CD4-positive, alpha-beta T cell treated with Interleukin-2 at 100 ng/mL for 4 hours (primary cell): ENCODE measurements around the gene ARAP3.

ENCODE experiments used
- DNase-seq: peaks from one replicate; pipeline ENCODE4 v3.0.0-alpha.2; 2020; ENCODE audit warnings: low spot score

The ARAP3 gene

DNA sequence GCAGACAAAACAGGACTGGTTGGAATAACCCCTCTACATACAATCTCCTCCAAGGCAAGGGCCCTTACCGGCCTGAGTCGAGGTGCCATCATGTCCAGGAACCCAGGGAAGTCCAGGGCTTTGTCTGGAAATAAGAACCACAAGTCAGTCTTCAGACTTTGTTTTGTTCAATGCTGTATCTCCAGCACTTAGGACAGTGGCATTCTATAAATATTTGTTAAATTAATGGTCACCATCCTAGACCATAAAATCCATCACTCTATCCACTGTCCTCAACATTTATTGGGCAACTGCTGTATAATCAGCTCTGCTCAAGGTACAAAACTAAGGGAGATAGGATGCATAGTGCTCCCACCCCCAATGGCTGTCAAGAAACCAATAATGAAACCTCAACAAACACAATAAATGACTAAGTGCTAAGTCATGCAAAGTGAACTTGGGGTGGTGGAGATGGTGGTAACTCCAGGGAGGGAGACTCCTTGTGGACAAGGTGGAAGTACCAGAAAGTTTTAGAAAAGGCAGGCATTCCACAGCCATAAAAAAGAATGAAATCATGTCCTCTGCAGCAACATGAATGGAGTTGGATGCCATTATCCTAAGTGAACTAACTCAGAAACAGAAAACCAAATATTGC, 40.3 kb downstream of the ARAP3 start:
- DNase-seq = peak; percentile 18

DNA sequence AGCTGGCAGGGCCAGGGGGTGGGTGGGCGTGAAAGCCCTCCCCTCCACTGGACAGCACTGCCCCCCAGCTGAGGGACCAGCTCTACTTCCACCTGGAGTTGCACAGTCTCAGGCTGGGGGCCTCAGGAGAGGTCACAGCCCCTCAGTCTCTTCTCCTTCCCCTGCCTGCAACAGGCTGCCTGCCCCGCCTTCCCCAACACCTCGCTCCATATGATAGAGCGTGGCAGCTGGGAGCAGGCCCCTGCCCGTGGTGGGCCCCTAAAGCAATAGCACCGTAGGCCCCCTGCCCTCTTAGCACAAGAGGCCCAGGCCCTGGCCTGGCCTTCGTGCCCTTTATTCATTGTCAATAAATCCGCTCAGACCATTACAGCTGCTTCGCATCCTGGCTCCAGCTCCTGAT, 41.3 kb downstream of the ARAP3 start:
- no peak for DNase-seq

DNA sequence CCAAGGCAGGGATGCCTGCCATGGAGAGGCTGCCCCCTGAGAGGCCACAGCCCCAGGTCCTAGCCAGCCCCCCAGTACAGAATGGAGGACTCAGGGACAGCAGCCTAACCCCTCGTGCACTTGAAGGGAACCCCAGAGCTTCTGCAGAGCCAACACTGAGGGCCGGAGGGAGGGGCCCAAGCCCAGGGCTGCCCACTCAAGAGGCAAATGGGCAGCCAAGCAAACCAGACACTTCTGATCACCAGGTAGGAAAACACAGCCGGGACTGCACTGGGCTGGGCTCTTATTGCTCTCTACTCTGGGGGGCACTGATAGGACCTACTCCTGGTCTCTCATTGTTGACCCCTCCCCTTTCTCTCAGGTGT, 42.0 kb downstream of the ARAP3 start:
- no peak for DNase-seq

DNA sequence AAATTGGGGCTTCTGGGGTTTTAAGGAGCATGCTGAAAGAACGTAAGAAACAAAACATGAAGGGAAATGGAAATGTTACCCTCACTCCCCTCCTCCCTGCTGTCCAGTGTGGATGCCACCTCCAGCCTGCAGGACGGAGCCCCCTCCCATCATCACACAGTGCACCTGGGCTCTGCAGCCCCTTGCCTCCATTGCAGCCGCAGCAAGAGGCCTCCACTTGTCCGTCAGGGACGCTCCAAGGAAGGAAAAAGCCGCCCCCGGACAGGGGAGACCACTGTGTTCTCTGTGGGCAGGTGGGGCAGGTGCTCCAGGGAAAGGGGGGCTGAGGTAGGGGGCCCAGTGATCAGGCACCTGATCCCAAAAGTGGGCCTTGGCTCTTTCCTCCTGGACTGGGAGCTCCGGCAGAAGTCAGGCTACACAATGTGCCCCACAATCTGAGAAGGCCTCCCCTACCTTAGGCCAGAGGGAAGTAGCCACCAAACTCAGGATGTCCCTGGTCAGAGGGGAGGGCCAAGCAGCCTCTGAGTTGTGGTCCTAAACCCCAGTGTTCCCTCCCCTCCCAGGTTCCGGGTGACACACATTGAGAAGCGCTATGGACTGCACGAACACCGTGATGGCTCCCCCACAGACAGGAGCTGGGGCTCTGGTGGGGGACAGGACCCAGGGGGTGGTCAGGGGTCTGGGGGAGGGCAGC, 42.5 kb downstream of the ARAP3 start:
- DNase-seq = no peak

DNA sequence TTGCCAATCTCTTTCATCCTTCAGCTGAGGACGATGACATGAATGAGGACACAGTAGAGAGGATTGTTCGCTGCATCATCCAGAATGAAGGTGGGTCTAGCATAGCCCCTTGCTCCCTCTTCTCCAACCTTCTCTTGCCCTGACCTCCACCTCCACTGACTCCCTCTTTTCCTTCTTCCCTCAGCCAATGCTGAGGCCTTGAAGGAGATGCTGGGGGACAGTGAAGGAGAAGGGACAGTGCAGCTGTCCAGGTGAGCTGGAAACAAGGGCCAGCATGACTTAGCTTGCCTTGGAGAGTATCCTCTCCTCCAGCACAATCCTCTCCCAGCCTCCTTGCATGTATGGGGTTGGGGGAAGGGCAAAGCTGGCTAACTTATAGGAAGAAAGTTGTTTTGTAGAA, 43.3 kb downstream of the ARAP3 start:
- no peak for DNase-seq

DNA sequence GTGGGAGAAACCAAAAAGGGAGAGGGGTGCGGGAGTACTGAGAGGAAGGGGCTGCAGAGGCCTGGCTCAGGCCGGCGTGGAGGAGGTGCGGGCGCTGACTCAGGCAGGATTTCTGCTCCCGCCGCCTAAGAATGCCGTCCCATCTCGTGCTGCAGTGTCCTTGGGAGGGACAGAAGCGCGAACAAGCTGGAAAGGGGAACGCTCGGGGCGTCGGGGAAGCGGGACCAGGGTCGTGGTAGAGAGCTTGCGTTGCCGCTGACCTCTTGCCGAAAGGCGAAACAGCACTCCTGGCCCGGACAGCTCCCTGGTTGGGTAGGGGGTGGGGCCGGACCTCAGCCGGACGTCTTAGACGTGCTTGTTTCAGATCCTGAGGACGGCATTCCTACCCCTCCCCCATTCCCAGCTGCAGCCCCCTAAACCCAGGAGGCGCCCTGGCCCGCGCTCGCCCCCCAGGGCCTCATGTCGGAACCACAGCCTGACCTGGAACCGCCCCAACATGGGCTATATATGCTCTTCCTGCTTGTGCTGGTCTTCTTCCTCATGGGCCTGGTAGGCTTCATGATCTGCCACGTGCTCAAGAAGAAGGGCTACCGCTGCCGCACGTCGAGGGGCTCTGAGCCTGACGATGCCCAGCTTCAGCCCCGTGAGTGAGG, 44.1 kb downstream of the ARAP3 start:
- DNase-seq = peak; percentile 59

DNA sequence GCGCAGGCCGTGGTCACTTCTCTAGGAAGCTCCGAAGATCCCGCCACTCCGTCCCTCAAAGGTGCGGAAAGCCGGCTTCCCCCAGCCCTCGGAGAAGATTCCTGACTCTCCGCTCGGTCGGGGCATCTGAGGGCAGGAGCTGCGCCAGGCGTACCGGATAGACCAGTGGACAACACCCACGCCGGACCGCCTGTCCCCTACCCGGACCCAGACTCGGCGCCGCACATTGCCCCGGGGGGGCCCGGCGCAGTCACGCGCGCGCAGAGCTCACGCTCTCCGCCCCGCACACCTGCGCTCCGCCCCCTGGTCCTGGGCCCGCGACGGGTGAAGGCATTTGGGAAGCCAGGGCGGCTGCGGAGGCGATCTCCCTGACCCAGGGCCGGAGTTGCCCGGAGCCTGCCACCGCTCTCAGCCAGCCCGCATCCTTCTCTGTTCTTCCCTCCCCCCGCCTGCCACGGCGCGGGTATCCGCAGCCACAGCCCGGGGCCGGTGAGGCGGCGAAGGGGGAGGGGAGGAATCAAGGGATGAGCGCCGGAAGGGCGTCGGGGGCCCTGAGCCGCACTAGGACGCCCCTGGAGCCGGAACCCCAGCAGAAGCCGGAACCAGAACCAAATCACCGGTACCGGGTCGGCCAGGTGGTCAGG, 44.8 kb downstream of the ARAP3 start:
- peak; percentile 38 for DNase-seq

DNA sequence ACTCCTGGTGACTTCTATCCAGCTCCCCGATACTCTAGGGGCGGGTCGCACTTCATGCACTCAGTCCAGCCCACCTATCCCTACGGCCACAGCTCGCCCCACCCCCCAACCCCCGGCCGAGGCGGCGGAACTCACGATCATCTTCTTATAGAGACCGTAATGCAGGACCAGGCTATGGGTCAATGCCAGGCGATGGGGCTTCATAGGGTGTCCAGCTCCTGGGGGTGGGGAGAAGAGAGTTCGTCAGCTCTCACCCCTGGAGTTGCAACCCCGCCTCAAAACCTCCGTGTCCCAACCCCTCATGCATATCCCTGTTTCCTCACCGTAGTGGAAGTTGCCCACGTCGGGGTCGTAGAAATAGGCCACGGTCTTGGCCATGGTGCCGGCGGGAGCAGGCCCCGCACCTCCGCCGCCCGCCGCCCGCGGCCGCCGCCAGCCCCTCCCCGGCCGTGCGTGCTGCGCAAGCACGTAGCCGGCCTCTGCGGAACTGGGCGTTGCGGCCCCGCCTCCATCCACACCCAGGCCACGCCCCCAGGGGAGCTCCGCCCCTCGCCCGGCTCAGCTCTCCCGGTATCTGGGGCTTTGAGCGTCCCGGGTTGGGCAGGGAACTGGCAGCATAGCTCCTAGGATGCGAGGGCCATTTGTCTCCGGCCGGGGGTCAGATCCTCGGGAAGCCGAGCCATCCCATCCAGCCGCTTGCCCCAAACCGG, 45.5 kb downstream of the ARAP3 start, which contains the start of the genes HDAC3 and RELL2:
Gene HDAC3, minus strand, starts transcription at position 437 of the 710 bp plus-strand sequence. Its CDS starts 59 bp downstream, at position 378.
Gene RELL2, plus strand, starts transcription at position 585 of the 710 bp plus-strand sequence. CDS start 1,229 bp downstream, outside the sequence.
- DNase-seq = peak; percentile 92

DNA sequence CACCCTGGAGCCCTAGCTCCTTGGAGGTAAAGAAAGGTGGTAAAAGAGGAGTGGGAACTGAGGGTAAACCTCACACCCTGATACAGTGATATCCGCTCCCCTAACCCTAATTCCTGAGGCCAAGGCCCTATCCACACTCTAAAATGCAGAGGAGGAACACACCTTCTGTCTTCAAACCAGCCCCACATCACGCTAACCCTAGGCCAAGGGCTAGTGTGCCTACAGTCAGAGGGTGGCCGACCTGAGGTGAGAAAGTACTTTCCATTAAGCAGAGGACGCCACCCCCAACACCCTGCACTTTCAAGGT, 46.0 kb downstream of the ARAP3 start:
- DNase-seq = no peak

DNA sequence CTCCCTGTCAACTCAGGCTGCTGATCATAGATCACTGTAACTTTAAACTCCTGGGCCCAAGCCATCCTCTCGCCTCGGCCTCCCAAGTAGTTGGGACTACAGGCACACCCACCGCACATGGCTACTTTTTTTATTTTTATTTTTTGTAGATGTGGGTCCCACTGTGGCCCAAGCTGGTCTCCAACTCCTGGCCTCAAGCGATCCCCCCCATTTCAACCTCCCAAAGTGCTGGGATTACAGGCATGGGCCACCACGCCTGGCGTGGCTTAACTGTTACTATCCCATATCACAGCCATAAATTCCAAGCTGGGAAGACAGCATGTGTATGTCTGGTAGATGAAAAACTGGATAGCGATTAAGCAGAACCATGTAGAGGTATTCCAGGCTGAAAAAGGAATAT, 46.4 kb downstream of the ARAP3 start:
- DNase-seq = no peak

DNA sequence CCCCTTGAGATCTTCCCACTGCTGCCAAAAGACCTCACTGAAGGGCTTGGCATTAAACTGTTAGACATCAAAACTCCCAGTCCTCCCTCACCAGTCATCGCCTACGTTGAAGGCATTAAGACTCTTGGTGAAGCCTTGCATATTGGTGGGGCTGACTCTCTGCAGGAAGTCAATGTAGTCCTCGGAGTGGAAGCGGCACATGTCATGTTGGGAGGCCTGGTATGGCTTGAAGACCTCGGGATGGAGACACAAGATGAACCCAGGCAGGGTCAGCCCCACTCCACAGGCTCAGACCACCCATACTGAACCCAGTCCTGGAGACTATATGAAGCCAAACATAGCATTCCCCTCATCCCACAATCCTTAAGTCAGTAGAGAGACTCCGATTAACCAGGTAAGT, 47.3 kb downstream of the ARAP3 start:
- no peak for DNase-seq

DNA sequence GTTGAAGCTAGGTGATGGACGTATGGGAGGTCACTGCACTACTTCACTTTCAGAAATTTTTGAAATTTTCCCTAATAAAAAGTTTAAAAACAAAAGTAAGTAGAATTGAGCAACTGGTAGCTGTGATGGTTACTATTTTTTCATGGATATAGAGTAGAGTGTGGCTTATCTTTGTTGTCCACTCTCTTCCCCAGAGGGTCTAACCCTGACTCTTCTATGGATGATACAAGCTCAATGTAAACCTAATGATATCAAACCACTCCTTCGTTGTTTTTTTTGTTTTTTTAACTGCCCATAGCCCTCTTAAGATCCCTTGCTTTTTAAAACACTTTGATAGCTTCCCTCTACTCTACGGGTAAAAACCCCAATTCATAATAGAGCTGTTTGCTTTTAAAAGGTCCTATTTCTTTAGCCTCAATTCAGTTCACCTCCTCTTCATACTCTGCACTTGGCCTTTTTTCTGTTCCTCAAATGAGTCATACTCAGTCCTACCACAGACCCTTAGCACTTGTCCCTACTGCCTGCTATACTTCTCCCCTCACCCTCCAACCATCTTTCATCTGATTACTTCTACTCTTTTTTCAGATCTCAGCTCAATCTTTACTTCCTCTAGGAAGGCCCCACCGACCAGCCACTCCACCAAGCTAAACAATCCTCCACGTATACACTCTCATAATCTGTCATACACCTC, 48.0 kb downstream of the ARAP3 start:
- DNase-seq = no peak

DNA sequence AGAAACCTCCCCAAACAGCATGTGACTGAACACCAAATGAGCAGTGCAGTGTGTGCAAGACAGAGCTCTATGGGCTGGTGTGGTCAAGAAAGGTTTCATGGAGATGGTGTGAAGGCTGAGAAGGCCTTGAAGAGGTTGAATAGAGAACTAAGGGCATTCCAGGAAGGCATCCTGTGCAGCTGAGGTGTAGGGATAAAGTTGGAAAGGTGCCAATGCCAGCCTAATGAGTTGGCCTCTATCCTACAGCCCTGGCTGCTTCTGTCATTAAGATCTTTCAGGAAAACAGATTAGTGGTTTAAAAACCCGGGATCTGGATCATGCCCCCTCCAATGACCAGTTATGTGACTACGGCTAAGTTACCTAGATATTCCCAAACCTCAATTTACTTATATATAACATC, 49.4 kb downstream of the ARAP3 start:
- DNase-seq = no peak

DNA sequence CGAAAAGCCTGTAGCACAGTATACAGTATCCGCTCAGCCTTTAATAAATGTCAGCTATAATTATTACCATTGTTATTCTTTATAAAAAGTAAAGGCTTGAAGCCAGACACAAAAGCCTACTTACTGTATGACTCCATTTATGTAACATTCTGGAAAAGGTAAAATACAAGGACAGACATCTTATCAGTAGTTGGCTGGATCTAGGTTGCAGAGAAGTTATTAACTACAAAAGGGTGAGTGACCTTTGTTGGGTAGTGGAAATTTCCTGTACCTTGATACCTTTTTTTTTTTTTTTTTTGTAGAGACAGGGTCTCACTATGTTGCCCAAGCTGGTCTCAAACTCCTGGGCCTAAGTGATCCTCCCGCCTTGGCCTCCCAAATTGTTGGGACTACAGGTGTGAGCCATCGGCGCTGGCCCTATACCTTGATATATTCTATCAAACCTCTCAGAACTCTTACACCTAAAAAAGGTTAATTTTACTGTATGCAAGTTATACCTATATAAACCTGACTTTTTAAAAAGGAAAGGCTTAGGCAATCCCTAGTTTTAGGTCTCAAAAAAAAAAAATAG, 51.4 kb downstream of the ARAP3 start:
- DNase-seq = no peak

DNA sequence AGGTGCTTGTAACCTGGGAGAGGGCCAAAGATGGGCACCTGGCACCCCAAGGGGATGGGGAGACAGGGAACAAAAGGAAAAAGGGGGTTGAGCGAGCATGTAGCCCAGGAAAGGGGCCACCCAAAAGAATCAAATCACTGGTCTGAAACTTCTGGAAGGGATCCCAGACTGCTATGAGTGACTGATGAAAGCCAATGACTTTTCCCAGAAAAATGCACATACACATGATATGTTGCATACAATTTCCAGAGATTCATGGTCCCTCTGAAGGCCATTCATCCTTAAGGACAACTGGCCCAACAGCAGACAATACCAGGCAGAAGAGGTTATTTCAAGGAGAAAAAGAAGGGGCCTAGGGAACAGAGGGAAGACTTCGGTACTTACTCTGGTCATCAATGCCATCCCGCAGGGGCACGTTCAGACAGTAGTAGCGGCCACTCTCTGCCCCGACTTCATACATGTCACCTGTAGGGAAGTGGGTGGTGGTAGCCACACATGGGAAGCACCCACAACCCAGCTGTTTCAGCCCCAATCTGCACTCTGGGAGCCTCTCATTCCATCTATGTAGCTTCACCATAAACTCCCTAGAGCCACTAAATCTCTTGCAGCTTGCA, 53.7 kb downstream of the ARAP3 start:
- DNase-seq = no peak

DNA sequence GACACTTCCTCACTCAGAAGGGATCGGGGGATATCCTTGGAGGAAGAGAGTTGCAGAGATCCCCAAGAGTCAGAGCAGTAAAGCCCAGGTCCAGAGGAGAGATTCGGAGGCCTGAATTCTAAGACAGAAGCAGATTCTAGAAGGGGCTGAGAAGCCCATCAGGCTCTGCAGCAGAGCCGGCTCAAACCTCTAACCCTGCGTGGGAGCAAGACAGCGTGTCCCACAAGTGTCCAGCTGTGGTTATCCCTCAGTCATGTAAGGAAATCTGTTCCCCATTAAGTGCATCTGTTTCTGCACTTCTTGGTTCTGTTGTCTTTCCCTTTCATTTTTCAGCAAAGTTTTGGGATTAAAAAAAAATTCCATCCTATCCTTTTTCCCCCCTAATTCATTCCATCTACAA, 58.4 kb downstream of the ARAP3 start:
- DNase-seq = no peak

DNA sequence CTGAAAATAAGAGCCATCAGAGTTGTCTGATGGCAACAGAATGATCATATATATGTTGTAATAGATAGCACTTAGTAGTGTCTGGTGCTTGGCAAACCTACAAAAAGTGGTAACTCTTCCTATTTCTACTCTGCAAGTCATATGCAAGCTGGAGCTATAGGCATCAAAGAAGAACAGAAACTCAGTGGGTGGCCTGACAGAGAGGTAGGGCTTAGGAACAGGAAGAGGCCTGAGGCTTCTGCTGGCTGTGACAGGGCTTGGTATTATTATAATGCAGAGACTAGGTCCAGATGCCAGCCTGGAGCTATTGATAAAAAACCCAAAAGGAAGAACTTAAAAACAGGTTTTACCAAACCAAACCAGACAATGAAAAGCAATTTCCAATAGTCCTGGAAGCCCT, 58.8 kb downstream of the ARAP3 start:
- no peak for DNase-seq

DNA sequence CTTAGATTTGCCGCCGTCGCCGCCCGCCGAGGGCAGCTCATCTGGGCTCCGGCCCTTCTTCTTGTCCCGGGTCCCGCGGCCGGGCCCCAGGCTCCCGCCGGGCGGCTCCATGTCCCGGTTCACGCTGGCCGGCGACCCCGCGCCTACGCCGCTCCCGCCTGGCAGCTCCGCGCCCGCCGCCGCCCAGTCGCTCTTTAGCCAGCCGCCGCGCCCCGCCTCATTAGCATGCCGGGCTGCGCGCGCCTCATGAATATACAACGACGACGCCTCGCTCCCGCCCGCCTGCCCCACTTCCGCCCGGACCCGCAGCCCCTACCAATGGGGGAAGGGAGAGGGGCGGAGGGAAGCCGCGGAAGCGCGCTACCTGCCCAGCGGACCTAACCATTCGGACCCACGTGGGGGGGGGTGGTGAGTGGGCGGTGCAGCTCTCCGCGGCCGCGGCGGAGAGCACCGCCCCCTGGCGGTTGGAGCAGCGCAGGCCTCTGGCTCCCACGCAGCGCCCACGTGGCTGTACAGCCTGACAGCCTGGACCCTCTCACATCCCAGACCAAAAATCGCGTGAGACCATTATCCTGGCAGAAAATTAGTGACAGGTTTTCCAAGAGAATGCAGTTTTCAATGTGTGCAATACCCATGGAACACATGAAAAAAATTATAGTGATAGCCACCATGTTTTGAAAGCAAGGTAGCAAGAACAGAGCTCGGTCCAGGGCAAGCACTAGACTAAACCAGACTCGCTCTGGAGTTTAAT, 63.1 kb downstream of the ARAP3 start, which contains the start of gene DIAPH1:
Gene DIAPH1, minus strand, starts transcription at position 197 of the 751 bp plus-strand sequence. Its CDS starts 86 bp downstream, at position 111.
- peak; percentile 98 for DNase-seq

DNA sequence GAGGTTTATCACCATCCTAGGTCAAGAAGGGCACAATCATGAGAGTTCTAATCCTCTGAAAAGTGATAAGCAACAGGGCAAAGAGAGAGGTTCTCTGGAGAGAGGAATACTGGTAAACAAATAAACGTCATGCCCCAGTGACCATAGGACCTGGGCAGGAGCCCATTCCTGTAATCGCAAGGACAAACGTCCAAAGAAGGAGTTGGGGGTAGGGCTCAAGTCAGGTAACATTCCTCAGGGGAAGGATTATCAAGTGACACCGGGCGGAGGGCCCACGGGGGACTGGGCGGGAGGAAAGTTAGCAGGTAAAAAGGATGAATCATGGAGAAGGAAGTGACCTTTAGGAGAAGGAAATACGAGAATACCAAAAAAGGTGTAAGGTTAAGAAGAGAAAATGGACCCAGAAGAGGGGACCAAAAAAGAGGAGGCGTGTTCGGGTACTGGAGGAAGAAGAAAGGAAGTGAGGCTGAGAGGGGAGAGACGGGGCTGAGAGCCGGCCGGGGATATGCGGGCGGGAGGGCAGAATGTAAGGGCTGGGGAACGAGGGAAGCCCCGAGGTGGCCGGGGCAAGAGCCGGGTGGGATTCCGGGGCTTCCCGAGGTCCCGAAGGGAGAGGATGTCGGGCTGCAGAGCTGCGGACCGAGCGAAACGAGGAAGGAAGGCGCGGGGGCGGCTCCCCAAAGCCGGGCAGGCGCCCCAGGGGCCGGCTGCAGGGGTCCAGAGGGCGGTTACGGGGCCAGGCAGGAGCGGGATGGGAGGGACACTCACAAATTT, 63.8 kb downstream of the ARAP3 start:
- peak; percentile 68 for DNase-seq
